ENCODE measurements around the gene SLC25A1.

Gene SLC25A1

DNA sequence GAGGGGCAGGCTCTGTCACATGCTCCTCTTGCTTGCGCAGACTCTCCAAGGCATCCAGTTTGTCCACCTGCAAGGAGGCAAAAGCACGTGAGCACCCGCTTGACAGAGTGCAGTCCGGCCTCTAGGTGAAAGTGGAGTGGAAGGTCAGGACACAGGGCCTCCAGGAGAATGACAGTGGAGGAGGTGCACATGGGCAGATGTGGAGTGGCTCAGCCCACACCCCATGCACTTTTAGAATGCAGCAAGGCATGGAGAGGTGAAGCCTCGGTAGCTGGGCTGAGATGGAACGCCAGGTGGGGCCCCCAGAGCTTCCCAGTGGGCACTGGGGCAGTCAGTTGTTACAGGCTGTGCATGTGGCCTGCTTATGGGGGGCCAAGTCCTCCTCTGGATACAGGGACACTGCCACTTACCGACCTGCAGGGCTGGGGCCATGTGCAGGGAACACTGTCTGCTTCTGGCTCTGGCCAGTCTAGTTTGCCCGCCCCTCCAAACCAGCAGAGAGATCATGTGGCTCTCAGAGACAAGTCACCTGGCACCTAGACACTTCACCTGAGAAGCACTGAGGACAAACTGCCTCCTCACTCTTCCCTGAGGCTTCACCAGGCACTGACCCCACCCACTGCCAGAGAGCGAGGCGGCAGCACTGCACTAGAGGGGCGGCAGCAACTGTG lies 2.3 kb upstream of the SLC25A1 start:
- DNase-seq (ENCODE audit: low spot score): no peak

DNA sequence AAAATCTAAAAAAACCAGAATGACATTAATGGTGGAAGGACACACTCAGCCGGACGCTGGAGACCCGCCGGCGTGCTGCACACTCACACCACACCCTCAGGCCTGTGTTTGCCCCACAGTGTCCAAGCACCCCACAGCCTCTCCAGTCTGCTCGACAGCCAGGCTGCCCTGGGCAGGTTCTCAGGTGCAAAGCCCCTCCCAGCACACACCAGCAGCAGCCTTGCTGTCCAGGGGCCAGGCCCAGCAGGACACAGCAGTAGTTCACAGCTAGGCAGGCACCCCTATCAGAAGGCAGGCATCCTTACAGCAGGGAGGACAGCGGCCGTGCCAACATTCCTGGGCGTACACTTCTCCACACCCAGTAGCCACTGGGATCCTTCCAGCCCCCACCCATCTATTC lies 1.7 kb upstream of the SLC25A1 start:
- no peak for DNase-seq (ENCODE audit: low spot score)

DNA sequence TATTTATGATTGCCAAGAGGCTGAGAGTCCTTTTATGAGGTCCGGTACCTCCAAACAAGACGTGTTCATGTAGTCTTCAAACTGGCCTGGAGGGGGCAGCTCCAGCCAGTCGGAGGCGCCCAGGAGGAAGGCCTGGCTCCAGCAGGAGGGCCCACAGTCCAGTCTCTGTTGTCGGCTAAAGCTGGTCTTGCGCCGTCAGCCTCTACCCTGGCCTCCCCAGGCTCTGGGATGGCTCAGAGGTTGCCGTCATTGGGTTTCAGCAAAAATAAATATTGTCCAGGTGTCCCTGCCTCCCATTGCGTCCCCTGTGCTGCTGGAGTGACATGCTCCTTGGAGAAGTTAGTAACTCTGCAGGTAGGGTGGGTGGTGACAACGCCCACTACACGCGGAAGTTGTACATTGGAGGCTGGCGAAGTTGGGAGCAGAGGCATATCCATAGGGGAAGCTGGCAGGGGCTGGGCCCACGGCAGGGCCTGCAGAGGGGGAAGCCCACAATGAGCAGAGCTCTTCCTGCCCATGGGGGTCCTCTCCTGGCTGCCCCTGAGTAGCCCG lies 1.0 kb upstream of the SLC25A1 start:
- peak; percentile 78 for DNase-seq (ENCODE audit: low spot score)

DNA sequence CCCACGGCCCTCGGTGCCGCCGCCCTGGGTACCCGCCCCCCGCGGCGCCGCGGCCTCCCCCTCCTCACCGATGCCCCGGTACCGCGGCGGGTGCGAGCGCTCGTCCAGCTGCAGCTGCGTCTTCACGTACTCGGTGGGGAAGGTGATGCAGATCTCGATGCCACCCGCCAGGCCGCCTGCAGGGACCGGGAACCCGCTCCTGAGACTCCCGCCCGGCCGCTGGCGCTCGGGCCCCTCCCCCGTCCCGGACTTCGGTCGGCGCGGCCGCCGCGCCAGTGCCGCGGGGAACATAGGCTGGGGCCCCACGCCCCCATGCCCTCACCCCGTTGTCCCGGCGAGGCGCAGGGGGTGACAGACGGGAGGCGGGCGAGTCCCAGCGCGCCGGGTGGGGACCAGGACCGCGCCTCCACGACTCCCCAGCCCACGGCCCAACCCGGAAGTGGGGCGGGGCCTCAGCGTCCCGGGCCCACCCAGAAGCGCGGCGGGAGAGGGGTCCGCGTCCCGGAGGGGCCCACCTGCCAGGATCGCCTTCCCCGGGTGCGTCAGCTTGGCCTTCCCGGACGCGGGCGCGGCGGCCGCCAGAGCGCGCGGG lies 375 bp downstream of the SLC25A1 start:
- DNase-seq (ENCODE audit: low spot score): peak; percentile 19

DNA sequence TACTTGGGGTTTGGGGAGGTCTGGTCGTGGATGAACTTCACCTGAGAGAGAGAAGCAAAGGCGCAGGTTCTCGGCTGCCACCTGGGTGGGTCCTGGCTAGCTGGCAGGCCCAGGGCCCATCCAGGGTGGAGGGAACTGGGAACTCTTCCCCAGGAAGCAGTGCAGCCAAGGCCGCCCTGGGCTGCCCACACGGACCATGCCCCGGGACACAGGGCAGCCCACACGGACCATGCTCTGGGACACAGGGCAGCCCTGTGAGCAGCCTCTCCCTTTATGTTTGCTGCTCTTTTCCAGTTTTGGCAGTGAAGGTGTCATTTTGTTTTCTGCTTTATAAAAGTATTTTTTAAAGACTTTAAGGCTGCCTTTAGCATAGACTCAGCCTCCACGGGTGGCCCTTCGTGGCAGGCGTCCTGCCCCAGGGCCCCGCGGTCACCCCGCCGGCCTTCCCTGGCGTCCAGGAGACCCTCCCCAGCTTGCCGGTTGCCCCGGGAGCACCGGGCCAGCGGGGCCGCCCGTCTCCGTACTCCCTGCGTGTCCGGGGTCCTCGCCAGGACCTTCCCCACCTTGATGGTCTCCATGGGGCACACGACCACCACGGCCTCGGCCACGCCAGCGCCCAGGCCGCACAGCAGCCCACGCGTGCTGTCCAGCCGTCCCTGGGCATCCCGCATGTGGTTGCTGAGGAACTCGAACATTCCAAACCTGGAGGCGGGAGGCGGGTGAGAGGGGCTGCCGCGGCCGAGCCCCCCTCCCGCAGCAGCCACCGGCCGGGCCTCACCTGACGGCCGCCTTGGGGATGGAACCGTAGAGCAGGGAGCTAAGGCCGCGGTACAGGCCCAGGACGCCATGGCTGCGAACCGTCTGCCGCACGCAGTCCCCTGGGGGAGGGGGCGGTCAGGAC lies 1.1 kb downstream of the SLC25A1 start:
- no peak for DNase-seq (ENCODE audit: low spot score)

DNA sequence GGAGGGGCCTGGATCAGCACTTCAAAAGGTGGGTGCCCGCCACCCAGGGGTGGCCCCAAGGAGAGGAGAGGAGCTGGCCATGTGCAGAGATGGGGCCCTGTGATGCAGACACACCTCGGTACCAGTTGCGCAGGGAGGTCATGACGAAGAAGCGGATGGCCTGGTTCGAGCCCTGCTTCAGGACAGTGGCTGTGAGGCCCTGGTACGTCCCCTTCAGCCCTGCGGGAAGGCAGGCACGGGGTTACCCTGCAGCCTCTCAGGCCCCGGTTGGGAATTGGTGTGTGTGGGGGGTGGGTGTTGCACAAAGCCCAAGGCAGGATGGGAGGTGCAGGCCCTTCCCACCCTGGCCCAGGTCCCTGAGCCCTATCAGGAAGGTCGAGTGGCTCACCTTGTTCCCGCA lies 1.8 kb downstream of the SLC25A1 start:
- no peak for DNase-seq (ENCODE audit: low spot score)

DNA sequence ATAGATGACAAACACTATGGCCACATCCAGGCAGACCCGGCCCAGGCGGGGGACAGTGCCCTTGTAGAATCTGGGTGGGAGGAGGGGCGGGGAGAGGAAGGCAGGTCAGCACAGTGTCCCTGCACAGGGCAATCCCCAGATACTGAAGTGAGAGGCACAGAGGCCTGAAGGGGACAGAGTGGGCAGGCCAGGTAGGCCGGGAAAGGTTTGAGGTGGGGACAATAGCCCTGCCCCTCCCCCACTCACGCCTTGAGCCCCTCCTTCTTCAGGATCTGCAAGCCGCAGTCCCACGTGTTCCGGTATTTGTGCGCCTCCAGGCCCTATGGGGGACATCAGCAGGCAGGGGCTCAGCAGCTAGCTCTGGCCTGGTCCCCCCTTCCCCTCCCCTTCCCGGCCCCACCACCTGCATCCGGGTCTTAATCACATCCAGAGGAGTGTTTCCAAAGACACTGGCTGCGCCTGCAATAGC lies 2.3 kb downstream of the SLC25A1 start:
- no peak for DNase-seq (ENCODE audit: low spot score)

DNA sequence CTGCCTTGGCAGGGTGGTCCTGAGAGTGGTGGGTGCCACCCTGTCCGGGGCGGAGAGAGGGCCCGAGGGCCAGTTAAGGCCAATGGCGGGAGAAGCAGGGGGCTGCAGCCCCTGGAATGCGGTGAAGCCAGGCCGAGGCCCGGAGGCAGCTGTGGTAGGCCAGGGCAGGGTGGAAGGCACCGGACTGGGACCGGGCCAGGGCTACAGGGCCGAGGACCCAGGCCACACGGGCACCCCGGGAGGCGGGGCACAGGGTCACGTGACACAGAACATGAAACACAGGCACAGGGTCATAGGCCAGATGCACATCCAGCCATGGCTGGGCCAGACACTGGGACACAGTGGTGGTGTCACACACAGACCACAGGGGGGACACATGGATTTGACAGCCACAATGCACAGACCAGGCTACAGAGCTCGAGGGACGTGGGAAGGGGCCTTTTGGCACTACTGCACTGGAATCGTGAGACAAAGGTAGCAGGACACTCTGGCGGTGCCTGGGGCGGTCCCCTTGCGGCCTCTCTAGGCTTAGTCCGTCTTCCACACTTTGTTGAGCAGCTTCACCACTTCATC lies 2.8 kb downstream of the SLC25A1 start:
- DNase-seq (ENCODE audit: low spot score): no peak

DNA sequence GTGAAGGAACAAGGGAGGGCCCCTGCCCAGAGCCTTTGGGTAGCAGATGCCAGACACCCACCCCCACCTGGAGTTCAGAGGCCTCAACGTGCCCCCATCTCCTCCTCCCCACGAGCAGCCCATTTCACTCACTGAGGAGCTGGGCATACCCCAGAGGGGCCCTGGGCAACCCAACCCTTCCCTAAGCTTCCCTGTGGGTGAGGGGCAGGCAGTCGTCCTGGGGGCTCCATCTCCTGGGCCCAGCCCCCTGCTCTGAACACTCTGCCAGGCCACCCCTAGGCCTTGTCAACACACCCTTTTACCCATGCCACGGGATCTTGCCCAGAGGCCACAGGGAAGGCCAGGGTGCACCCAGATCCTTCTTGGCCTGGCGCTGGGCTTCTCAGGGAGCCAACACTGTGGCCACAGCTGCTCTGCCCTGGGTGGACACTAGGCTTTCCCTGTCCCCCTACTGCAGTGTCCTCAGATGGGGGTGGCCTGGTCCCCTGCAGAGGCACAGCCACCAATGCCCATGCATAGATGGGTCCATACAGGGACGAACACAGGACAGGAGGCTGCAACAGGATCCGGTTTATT lies 3.4 kb downstream of the SLC25A1 start:
- DNase-seq (ENCODE audit: low spot score): no peak

DNA sequence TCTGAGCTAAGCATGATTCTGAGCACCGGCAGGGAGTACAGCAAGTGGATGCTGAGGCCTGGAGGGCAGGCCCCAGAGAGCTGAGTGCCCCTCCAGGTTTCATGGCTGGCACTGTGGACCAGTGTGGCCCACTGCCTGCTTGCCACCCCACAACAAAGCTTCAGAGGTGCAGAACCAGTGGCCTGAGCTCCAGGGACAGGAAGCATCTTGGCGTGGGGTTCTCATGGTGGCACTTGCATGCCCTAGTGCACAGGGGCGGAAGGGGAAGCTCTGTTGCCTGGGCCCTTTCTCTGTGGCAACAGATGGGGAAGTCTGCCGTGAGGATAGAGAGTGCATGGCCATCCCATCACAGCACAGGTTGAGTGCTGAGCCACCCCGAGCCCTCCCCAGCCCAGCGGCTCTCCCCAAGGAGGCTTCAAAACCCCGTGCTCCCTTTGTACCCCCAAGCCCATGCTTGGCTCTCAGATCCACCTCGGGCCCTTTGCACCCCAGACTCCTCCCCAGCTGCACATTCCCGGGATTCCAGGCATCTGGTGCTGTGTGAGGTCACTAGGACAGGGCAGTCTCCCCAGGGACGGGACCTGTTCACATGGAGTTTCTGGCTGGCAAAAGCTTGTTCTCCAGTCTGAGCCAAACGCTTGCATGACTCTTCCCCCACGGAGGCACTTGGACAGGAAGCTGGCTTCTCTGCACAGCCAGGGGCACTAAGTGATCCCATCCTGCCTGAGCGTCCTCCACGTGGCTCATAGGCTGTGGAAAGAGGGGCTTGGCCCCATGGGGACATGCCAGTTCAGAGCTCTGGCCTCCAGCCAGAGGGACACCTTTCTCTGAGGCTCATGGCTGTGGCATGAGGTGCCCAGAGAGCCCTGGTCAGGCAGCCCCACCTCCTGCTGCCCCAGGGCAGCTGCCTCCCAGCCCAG lies 4.2 kb downstream of the SLC25A1 start:
- DNase-seq (ENCODE audit: low spot score): peak; percentile 51

DNA sequence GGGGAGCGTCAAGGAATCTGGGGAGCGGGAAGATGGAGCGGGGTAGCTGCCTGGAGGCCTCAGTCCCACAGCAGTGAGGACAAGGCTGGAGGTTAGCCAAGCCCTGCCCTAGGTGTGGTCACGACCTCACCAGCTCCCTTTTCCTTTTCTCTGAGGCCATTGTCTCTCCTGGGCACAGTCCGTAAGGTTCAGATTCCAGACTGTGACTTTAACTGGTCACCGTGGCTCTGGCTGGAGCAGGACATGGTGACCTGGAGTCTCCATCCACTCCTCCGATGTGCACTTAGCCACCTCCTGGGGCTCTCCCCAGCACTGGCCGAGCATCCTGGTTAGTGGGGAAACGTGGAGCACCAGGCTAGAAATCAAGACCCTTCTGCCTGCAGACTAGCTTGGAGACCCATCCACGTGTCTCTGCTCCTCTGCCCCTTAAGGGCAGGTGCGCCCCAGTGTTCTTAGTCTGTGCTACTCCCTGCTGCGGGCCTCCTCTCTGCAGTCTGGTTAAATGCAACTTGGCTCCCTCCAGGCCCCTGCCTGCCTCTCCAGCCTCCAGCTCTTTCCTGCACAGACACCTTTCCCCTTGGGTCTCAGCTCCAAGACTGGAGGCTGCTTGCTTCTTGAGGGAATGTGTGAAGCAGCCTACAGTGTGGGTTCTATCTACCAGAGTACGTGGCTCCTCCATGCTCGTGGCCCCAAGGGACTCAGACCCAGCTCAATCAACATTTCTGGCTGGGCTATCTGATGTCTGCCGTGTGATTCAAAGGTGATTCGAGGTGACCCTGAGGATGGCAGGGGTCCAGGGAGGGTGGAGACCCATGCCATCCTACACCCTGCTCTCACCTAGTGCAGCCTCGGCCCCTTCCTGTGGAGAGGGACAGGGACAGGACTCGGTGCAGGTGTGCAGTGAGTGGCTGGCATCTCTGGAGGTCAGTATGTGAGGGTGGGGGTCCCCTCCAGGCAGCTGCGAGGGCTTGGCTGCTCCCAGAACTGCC lies 5.2 kb downstream of the SLC25A1 start:
- no peak for DNase-seq (ENCODE audit: low spot score)

DNA sequence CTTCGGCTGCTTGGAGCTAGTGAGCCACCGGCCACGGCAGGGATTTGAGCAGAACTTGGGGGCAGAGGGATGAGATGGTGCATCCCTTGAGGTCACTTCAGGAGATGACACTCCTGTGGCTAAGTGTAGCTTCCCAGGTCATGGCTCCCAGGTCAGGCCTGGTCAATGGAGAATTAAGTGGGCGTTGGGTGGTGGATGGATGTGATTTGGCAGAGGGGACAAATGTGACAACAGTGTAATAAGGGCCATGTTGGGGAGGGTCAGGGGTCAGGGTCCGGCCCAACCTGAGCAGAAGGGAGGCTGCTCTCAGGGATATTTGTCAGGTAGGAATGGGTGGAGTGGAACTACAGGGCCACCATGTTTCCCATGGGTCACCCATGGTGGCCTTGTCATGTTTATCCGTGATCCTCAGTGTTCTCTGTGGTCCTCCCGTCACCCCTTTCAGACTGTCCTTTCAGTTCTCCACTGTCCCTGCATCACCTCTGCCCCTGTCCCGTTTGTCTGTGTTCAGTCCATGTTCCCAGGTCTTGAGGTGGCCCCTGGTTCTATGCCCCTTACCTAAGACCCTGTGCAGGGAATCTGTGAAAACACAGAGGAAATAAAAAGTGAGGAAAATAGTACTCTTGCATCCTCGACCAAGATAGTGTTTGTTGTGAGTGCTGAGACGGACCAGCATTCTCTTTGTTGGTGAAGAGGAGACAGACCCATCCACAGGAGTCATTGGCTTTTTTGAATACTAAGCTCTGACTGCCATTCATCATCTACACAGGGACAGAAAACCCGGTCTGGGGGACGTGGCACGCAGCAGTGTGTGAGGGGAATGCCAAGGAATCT lies 6.1 kb downstream of the SLC25A1 start:
- DNase-seq (ENCODE audit: low spot score): no peak

DNA sequence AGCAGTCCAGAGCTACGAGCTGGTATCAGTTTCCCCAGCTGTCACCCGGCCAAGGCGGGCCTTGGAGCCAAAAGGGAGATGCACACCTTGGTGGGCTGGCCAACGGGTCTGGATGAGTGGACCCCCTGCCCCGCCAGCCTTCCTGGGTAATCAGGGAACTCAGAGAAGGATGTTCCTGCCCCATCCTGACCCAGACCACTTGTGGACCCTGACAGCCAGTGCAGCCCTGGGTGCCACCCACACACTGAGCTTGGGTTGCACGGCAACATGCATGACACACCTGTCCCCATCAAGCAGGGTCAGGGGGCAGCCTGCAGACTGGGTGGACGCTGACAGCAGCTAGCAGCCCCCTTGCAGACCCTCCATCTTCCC lies 8.6 kb downstream of the SLC25A1 start:
- DNase-seq (ENCODE audit: low spot score): no peak

DNA sequence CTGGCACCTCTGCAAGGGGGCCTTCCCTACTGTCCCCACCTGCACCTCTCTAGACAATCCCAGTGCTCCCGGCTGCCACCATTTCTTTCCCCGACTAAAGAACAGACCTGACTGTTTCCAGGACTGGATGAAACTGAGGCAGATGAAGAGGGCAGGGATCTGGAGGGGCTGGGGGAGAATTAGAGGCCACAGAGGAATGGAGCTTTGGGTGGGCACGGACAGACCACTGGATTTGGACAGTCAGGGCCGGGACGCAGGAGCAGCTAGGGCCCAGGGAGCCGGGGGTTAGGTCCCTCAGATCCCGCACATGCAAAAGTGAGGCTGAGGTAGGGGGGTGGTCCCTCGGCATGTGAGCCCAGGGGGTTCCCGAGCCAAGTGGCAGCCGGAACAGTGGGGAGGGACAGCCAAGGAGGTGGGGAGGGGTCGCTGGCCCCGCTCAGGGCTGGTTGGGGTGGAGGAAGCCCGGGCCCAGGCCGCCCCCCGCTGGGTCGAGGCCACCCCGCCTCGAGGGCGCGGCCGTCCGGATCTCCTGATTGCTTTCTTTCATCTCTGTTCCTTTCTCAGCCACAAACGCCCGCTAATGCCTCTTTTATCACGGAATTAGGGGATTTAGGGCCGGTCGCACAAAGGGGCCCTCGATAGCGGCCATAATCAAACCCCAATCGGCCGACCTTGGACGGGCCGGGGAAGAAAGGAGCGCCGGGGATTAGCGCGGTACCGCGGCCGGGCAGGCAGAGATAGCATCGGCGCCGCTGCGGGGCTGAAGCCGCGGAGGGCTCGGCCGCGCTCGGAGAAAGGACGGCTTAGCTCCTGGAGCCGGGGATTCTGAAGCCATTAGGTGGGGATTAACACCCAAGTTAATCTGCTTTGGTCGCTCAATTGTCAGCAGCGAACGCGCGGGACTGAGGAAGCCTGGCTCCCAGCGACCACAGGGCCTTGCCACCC lies 9.3 kb downstream of the SLC25A1 start:
- no peak for DNase-seq (ENCODE audit: low spot score)

DNA sequence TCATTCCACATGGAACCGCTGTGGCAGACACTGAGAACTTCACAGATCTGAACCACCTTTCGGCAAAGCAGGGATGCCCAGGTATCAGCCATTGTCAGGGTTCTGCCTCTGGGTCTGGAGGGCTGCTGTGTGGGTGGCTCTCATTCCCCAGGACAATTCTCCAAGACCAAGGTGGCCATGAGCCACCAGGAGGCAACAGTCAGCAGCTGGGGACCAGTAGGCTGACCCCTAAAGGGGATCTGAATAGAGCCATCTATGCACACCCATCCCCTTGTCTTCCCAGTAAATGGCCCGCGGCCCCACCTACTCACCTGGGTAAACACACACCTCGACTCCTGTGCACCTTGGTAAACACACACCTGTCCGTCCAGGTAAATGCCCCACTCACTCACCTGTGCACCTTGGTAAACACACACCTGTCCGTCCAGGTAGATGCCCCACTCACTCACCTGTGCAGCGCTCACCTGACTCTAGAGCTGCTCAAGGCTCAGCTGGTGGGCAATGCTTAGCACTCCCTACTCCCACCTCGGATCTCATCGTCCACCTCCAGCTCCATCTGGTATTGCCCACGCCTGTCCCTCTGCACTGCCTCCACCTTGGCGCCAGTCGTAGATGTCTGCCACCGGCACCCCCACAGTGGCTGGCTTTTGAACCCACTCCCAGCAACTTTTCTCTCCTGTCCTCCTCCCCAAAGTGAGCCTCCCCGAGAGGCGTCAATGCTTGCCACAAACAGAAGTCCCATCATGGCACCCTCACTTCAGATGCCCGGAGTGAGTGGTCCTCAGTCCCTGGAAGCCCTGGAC lies 10.2 kb downstream of the SLC25A1 start:
- DNase-seq (ENCODE audit: low spot score): no peak

DNA sequence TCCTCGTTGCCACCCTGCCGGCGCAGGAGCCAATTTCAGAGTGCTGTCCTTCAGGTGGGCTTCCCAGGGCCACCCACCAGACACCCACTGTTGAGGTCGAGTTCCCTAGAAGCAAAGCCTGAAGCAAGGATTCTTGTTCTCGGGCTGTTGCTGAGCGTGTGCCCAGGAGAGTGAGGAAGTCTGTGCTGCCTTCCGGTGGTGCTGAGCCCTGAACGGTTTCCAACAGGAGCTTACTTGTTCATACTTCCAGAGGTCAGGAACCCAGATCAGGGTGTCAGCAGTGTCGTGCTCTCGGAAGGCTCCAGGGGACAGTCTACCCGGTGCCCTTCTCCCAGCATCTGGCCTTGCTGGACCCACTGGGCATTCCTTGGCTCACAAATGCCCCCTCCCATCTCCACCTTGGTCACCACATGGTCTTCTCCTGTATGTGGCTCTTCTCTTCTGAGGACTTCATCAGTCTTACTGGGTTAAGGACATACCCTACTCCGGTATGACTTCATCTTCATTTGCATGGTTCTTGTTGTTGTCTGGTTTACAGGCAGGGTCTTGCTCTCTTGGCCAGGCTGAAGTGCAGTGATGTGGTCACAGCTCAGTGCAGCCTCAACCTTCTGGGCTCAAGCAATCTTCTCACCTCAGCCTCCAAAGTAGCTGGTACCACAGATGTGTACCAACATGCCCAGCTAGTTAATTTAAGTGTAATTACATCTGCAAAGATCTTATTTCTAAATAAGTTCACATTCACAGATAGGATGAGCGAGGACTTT lies 11.2 kb downstream of the SLC25A1 start:
- DNase-seq (ENCODE audit: low spot score): no peak
